Thyroid gland (tissue), 4 donors: ENCODE results near the gene SH3BP4. TPM values are rescaled to one million over a fixed set of nuclear protein-coding genes. Genes with fewer than 3 reads are reported as not detected.

Experiments
- DNase-seq, 2 donors: peaks; one replicate each; pipeline ENCODE4 v3.0.0-alpha.2; 2019
- H3K27ac ChIP-seq, 3 donors: fragments of 200-600 bp; sonication (generic); 1 replicate in 2 of 3; 2 replicates in 1 of 3; pipeline ENCODE4 v1.5.1; 2016 to 2019; ENCODE audit warnings: mild to moderate bottlenecking in 1 of 3, moderate library complexity in 1 of 3
- H3K27me3 ChIP-seq: fragments of 200-600 bp; sonication (generic); one replicate; pipeline ENCODE4 v1.5.1; 2019
- H3K36me3 ChIP-seq, 2 donors: fragments of 200-600 bp; sonication (generic); one replicate each; pipeline ENCODE4 v1.5.1; 2016 to 2019
- H3K4me1 ChIP-seq, 2 donors: fragments of 200-600 bp; sonication (generic); one replicate each; pipeline ENCODE4 v1.5.1; 2017 to 2019
- H3K4me3 ChIP-seq, 3 donors: fragments of 200-600 bp; sonication (generic); replicated peaks in 1 of 3; 1 replicate in 2 of 3; 2 replicates in 1 of 3; pipeline ENCODE4 v1.5.1; 2016; ENCODE audit warnings: mild to moderate bottlenecking in 1 of 3
- H3K9me3 ChIP-seq: fragments of 200-600 bp; sonication (generic); one replicate; pipeline ENCODE4 v1.5.1; 2017
- CTCF ChIP-seq, 6 experiments: fragments of 200-600 bp in 3 of 6; fragments of 450-650 bp in 3 of 6; sonication (generic) in 3 of 6; IDR thresholded peaks; one replicate each; pipeline ENCODE4 v1.5.1; 2016 to 2019; ENCODE audit warnings: antibody characterized with exemption in 6 of 6, mild to moderate bottlenecking in 2 of 6, inconsistent platforms in 1 of 6, moderate library complexity in 1 of 6
- POLR2A ChIP-seq, 2 donors: fragments of 450-650 bp; IDR thresholded peaks; one replicate each; pipeline ENCODE4 v1.6.1; 2017; ENCODE audit warnings: antibody characterized with exemption in 2 of 2, mild to moderate bottlenecking in 2 of 2, moderate library complexity in 1 of 2
- WGBS, 2 donors: methylation state at CpG; one replicate each; pipeline ENCODE4 v1.1.5; 2017; 5-methylcytosine and 5-hydroxymethylcytosine counted together
- intact Hi-C: fragments of 100-400 bp; cut with DNase I; formaldehyde crosslinking; loops from one replicate; pipeline ENCODE4 v1.15.1; 2023
- total RNA-seq, 4 donors: library from RNA; depleted of rRNA; stranded (reverse); fragments of >200 nt; gene quantifications; one replicate each; pipeline ENCODE4 v1.2.3, GENCODE V29; 2016

SH3BP4 gene
- total RNA-seq, 4 donors from 2014 or later: 36.9 to 64.6 (median 47.9) TPM

DNA sequence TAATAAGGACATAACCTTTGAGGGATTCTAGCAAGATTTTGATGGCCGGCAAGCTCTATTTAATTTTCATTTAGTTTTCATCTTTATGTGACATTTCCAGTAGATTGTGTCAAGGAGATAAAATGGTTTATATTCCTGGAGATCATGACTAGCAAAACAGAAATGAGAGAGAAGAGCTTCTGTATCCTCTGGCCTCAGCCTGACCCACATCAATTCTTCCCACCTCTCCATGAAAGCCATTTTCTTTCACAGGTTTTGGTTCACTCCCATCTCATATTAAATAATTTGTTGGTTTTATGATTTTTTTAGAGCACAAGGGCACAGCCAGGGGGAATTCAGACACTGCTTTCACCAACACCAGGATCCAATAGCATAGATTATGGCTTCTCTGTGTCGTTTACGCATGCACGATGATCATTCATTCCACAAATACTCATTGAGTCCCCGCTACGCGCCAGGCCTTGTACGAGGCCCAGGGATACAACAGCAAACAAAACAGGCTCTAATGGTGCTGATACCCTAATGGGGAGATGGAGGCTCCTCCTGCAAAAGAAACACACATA, 85.9 kb downstream of the SH3BP4 start:
- intact Hi-C loops: no loop called here
- no peak for TF ChIP-seq POLR2A (IDR thresholded peaks at IDR 0.05)
- no peak for TF ChIP-seq CTCF (IDR thresholded peaks at IDR 0.05)
- Histone ChIP-seq H3K4me1 (no peaks in the 10 kb centered on the region), H3K9me3 (no peaks in the 10 kb centered on the region), H3K27ac (no peak overlapping the region), H3K27me3 (no peaks in the 10 kb centered on the region), H3K4me3 (no peak overlapping the region), H3K36me3 (peaks cover 15 to 17% of the 10 kb centered on the region in 2 donors)
- WGBS, 2 donors: 96 to 98% methylated on average over 8 of the region's 8 CpGs
- DNase-seq: no peak

- H3K36me3 ChIP-seq: peaks cover 19 to 20% of the 10 kb centered on the region in 2 donors
- TF ChIP-seq POLR2A (IDR thresholded peaks at IDR 0.05): no peak
- no peak for TF ChIP-seq CTCF (IDR thresholded peaks at IDR 0.05)
- no peaks in the 10 kb centered on the region for H3K4me1 ChIP-seq
- no peaks in the 10 kb centered on the region for H3K9me3 ChIP-seq
- intact Hi-C loops: no loop called here
- H3K27ac ChIP-seq: no peak overlapping the region
- H3K27me3 ChIP-seq: no peaks in the 10 kb centered on the region
- H3K4me3 ChIP-seq: no peak overlapping the region
- no peak for DNase-seq
- 93 to 94% methylated on average over 23 to 29 of the region's 31 CpGs for WGBS, 2 donors
Observed at GRCh38 chr2:235041221-235041917, 89.6 kb downstream of the SH3BP4 start.

- TF ChIP-seq CTCF (IDR thresholded peaks at IDR 0.05): no peak
- TF ChIP-seq POLR2A (IDR thresholded peaks at IDR 0.05): no peak
- no peak overlapping the region for H3K27ac ChIP-seq
- peaks cover 19 to 20% of the 10 kb centered on the region in 2 donors for H3K36me3 ChIP-seq
- no peaks in the 10 kb centered on the region for H3K9me3 ChIP-seq
- intact Hi-C loops: no loop called here
- WGBS, 2 donors: 96 to 97% methylated on average over 23 to 24 of the region's 25 CpGs
- H3K4me3 ChIP-seq: no peak overlapping the region
- no peak for DNase-seq
- no peaks in the 10 kb centered on the region for H3K4me1 ChIP-seq
- no peaks in the 10 kb centered on the region for H3K27me3 ChIP-seq
Observed at GRCh38 chr2:235041918-235042575, 90.2 kb downstream of the SH3BP4 start.

GRCh38 chr2:235042576-235043515, 91.0 kb downstream of the SH3BP4 start:
- H3K4me1 ChIP-seq: no peaks in the 10 kb centered on the region
- H3K27ac ChIP-seq: no peak overlapping the region
- H3K9me3 ChIP-seq: no peaks in the 10 kb centered on the region
- H3K4me3 ChIP-seq: no peak overlapping the region
- DNase-seq: no peak
- 96 to 97% methylated on average over 39 to 41 of the region's 49 CpGs for WGBS, 2 donors
- no peak for TF ChIP-seq POLR2A (IDR thresholded peaks at IDR 0.05)
- no peak for TF ChIP-seq CTCF (IDR thresholded peaks at IDR 0.05)
- H3K36me3 ChIP-seq: peaks cover 19 to 20% of the 10 kb centered on the region in 2 donors
- no peaks in the 10 kb centered on the region for H3K27me3 ChIP-seq
- intact Hi-C loops: no loop called here
